HepG2 (cell line): ENCODE results near the gene NOP56.

Source experiments
- CTCF ChIP-seq: sonication (generic); formaldehyde crosslinking; IDR thresholded peaks from 2 replicates; pipeline ENCODE4 v1.5.0; 2020; ENCODE audit warnings: mild to moderate bottlenecking, missing genetic modification reagents, moderate library complexity
- FOSL1 ChIP-seq: sonication (generic); formaldehyde crosslinking; IDR thresholded peaks from 2 replicates; pipeline ENCODE4 v1.9.0; 2021; ENCODE audit warnings: missing genetic modification reagents, borderline replicate concordance
- JUN ChIP-seq: sonication (generic); formaldehyde crosslinking; IDR thresholded peaks from 2 replicates; pipeline ENCODE4 v1.4.0; 2020; ENCODE audit warnings: mild to moderate bottlenecking, missing genetic modification reagents
- ZFP36L1 ChIP-seq: sonication (generic); formaldehyde crosslinking; IDR thresholded peaks from 2 replicates; pipeline ENCODE4 v1.8.0; 2022; ENCODE audit warnings: mild to moderate bottlenecking, missing genetic modification reagents, moderate library complexity

GRCh38 chr20:2610941-2611720 lies 41.3 kb upstream of the NOP56 start:
- TF ChIP-seq CTCF (no peak), ZFP36L1 (CRISPR knock-in tag) (no peak), JUN (CRISPR knock-in tag) (no peak), FOSL1 (CRISPR knock-in tag) (no peak)
